HepG2 (cell line): ENCODE measurements around the gene APPBP2. TPM values are rescaled to one million over a fixed set of nuclear protein-coding genes. Genes with fewer than 3 reads are reported as not detected.
A peak's percentile ranks its signal among the peaks of the same experiment; 100 is the strongest.

Source experiments
- DNMT1 ChIP-seq: sonication (generic); formaldehyde crosslinking; IDR thresholded peaks from 2 replicates; pipeline ENCODE4 v1.5.1; 2020; ENCODE audit warnings: mild to moderate bottlenecking, missing genetic modification reagents
- ELF4 ChIP-seq: sonication (generic); formaldehyde crosslinking; IDR thresholded peaks from 2 replicates; pipeline ENCODE4 v1.5.0; 2020; ENCODE audit warnings: missing genetic modification reagents, mild to moderate bottlenecking, moderate library complexity, borderline replicate concordance
- HDAC1 ChIP-seq: sonication (generic); formaldehyde crosslinking; IDR thresholded peaks from 2 replicates; pipeline ENCODE4 v1.5.1; 2020; ENCODE audit warnings: mild to moderate bottlenecking, missing genetic modification reagents
- MAZ ChIP-seq, 2 experiments: sonication (generic) in 1 of 2; formaldehyde crosslinking in 1 of 2; IDR thresholded peaks; 2 replicates each; pipeline versions ENCODE4 v1.5.0 to v1.6.1; 2012 to 2020; ENCODE audit warnings: low read depth in 2 of 2, mild to moderate bottlenecking in 2 of 2, borderline replicate concordance in 1 of 2, improper control_type of control experiment in 1 of 2, low read length in 1 of 2, missing genetic modification reagents in 1 of 2, moderate library complexity in 1 of 2
- SAP130 ChIP-seq: IDR thresholded peaks from 2 replicates; pipeline ENCODE4 v1.6.1; 2016; ENCODE audit warnings: low read depth
- SIN3A ChIP-seq: IDR thresholded peaks from 2 replicates; pipeline ENCODE4 v1.6.1; 2011; ENCODE audit warnings: low read depth, mild to moderate bottlenecking, control low read depth, low read length, borderline replicate concordance
- SNAPC4 ChIP-seq: sonication (generic); formaldehyde crosslinking; IDR thresholded peaks from 2 replicates; pipeline ENCODE4 v1.4.0; 2020; ENCODE audit warnings: mild to moderate bottlenecking, missing genetic modification reagents
- SOX13 ChIP-seq, 3 experiments: fragments of 450-650 bp in 1 of 3; sonication (generic) in 1 of 3; formaldehyde crosslinking in 1 of 3; IDR thresholded peaks in 2 of 3; conservative IDR thresholded peaks in 1 of 3; 2 replicates each; pipeline versions ENCODE4 v1.5.0 to v1.6.1; 2016 to 2020; ENCODE audit warnings: antibody characterized with exemption in 1 of 3, mild to moderate bottlenecking in 1 of 3, missing compliant biosample characterization in 1 of 3, missing genetic modification reagents in 1 of 3, moderate library complexity in 1 of 3
- SOX5 ChIP-seq: IDR thresholded peaks from 2 replicates; pipeline ENCODE4 v1.6.1; 2016; ENCODE audit warnings: borderline replicate concordance
- SP4 ChIP-seq: sonication (generic); formaldehyde crosslinking; IDR thresholded peaks from 2 replicates; pipeline ENCODE4 v1.8.1; 2023; ENCODE audit warnings: mild to moderate bottlenecking, missing genetic modification reagents
- ZNF292 ChIP-seq: sonication (generic); formaldehyde crosslinking; IDR thresholded peaks from 2 replicates; pipeline ENCODE4 v1.8.1; 2022; ENCODE audit warnings: mild to moderate bottlenecking, low read depth, missing genetic modification reagents, borderline replicate concordance
- ZNF549 ChIP-seq: sonication (generic); formaldehyde crosslinking; IDR thresholded peaks from 2 replicates; pipeline ENCODE4 v1.5.0; 2020; ENCODE audit warnings: missing genetic modification reagents
- ZNF564 ChIP-seq: sonication (generic); formaldehyde crosslinking; IDR thresholded peaks from 2 replicates; pipeline ENCODE4 v1.8.1; 2023; ENCODE audit warnings: mild to moderate bottlenecking, missing genetic modification reagents
- ZNF616 ChIP-seq: sonication (generic); formaldehyde crosslinking; IDR thresholded peaks from 2 replicates; pipeline ENCODE4 v1.5.0; 2020; ENCODE audit warnings: low read depth, mild to moderate bottlenecking, missing genetic modification reagents
- polyA plus RNA-seq, 8 experiments: library from polyadenylated mRNA; depleted of rRNA in 3 of 8; stranded (reverse) in 7 of 8; unstranded in 1 of 8; fragments of >200 nt; fragmentation: Illumina TruSeq in 4 of 8; extraction: Trizol in 4 of 8; gene quantifications; 2 replicates each; pipeline versions ENCODE4 v1.2.1 to v1.2.3, GENCODE V29; 2011 to 2016; ENCODE audit warnings: low read depth in 4 of 8, missing spikeins in 1 of 8, mixed read lengths in 1 of 8; ENCODE audit not compliant: insufficient read depth in 1 of 8
- total RNA-seq, 5 experiments: library from RNA; depleted of rRNA; stranded (reverse); fragments of >200 nt; fragmentation: Illumina TruSeq; extraction: Trizol; gene quantifications; 2 replicates each; pipeline ENCODE4 v1.2.3, GENCODE V29; 2016; ENCODE audit warnings: low read depth in 1 of 5
- TF ChIP-seq, protein P1 (sequence below): sonication (generic); formaldehyde crosslinking; IDR thresholded peaks from 2 replicates; pipeline ENCODE4 v1.8.1; 2023; ENCODE audit warnings: missing genetic modification reagents, inconsistent platforms, borderline replicate concordance
- TF ChIP-seq, protein P2 (sequence below): sonication (generic); formaldehyde crosslinking; IDR thresholded peaks from 2 replicates; pipeline ENCODE4 v1.4.0; 2020; ENCODE audit warnings: mild to moderate bottlenecking, missing genetic modification reagents
- TF ChIP-seq, protein P3 (sequence below): sonication (generic); formaldehyde crosslinking; IDR thresholded peaks from 2 replicates; pipeline ENCODE4 v1.5.0; 2020; ENCODE audit warnings: missing genetic modification reagents

The APPBP2 gene
- total and polyA plus RNA-seq, 2 of the 13 experiments (the other 11 are each of a cell fraction or from before 2014, with no cell fraction given), result 17.5 to 45.8 TPM

DNA sequence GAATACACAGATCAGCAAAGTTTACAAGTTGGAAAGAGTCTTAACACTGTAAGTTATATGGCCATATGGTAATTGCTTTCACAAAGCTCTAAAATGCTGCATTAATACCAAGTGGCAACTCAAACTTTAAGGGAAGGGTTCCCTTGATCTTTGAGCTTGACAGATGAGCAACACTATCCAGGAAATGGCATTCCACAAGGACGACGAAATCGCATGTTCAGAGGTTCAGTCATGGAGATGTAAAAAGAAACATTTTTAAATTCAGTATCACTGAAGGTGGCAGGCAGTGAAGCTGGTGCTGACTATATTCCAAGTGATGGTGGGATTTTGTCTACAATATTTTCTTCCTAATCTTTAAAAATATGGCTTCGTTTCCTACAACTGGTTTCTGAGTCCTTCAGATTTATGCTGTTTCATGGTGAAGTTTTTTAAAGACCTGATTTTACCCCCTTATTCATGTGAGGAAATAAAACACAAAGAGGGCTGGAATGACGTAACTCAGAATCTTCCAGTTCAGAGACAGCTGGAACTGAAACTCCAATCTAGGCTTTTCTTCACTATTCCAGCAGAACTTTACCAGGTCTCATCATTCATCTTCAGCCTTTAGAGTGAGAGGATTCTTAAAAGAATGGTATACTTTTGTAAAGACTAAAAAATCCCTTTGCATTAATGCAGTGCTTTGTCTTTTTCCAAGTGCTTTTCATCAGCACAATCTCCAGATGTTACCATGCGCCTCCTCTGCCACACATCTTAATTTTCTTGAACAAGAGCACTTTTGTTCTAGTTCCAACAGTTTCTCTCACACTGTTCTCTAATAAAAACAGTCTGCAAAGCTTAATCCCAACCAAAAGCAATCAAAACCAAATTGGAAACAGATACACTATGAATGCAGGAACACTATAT lies 83.5 kb downstream of the APPBP2 start (continued):
- TF ChIP-seq SNAPC4, result no peak
- TF ChIP-seq, protein P1, sequence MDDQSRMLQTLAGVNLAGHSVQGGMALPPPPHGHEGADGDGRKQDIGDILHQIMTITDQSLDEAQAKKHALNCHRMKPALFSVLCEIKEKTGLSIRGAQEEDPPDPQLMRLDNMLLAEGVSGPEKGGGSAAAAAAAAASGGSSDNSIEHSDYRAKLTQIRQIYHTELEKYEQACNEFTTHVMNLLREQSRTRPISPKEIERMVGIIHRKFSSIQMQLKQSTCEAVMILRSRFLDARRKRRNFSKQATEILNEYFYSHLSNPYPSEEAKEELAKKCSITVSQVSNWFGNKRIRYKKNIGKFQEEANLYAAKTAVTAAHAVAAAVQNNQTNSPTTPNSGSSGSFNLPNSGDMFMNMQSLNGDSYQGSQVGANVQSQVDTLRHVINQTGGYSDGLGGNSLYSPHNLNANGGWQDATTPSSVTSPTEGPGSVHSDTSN (CRISPR knock-in tag), result no peak
- TF ChIP-seq HDAC1 (CRISPR knock-in tag), result no peak
- peak; percentile 77 for TF ChIP-seq SAP130
- no peak for TF ChIP-seq ZNF616 (CRISPR knock-in tag)
- TF ChIP-seq ZNF292 (CRISPR knock-in tag), result no peak
- TF ChIP-seq MAZ (IDR thresholded peaks at IDR 0.05; ENCODE audit: borderline replicate concordance, low read depth, low read length), result no peak
- no peak for TF ChIP-seq MAZ (CRISPR knock-in tag; IDR thresholded peaks at IDR 0.05; ENCODE audit: low read depth)
- no peak for TF ChIP-seq SIN3A
- TF ChIP-seq SOX13 (IDR thresholded peaks at IDR 0.05), result no peak
- TF ChIP-seq SOX13 (CRISPR knock-in tag; conservative IDR thresholded peaks at IDR 0.05 in 1 of 2, IDR thresholded peaks at IDR 0.05 in 1 of 2), result peak in 1 of 2 experiments; percentile 24; a peak in 1 of 4 replicates
- TF ChIP-seq ZNF564 (CRISPR knock-in tag), result no peak
- TF ChIP-seq ELF4, result no peak
- no peak for TF ChIP-seq ZNF549
- TF ChIP-seq, protein P2, sequence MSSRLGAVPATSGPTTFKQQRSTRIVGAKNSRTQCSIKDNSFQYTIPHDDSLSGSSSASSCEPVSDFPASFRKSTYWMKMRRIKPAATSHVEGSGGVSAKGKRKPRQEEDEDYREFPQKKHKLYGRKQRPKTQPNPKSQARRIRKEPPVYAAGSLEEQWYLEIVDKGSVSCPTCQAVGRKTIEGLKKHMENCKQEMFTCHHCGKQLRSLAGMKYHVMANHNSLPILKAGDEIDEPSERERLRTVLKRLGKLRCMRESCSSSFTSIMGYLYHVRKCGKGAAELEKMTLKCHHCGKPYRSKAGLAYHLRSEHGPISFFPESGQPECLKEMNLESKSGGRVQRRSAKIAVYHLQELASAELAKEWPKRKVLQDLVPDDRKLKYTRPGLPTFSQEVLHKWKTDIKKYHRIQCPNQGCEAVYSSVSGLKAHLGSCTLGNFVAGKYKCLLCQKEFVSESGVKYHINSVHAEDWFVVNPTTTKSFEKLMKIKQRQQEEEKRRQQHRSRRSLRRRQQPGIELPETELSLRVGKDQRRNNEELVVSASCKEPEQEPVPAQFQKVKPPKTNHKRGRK (CRISPR knock-in tag), result no peak
- TF ChIP-seq DNMT1 (CRISPR knock-in tag), result no peak
- TF ChIP-seq, protein P3, sequence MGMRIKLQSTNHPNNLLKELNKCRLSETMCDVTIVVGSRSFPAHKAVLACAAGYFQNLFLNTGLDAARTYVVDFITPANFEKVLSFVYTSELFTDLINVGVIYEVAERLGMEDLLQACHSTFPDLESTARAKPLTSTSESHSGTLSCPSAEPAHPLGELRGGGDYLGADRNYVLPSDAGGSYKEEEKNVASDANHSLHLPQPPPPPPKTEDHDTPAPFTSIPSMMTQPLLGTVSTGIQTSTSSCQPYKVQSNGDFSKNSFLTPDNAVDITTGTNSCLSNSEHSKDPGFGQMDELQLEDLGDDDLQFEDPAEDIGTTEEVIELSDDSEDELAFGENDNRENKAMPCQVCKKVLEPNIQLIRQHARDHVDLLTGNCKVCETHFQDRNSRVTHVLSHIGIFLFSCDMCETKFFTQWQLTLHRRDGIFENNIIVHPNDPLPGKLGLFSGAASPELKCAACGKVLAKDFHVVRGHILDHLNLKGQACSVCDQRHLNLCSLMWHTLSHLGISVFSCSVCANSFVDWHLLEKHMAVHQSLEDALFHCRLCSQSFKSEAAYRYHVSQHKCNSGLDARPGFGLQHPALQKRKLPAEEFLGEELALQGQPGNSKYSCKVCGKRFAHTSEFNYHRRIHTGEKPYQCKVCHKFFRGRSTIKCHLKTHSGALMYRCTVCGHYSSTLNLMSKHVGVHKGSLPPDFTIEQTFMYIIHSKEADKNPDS (CRISPR knock-in tag), result no peak
- TF ChIP-seq SOX5 (CRISPR knock-in tag), result peak; percentile 35; the same call in 1 of the 2 replicates
- no peak for TF ChIP-seq SP4 (CRISPR knock-in tag)
